H9 (cell line): ENCODE measurements around the gene CDH4. TPM values are rescaled to one million over a fixed set of nuclear protein-coding genes. Genes with fewer than 3 reads are reported as not detected.

Source experiments
- DNase-seq: peaks from one replicate; pipeline ENCODE4 v3.0.0-alpha.2; 2017
- H2AFZ ChIP-seq: one replicate; pipeline ENCODE4 v1.6.1; 2013; ENCODE audit warnings: mild to moderate bottlenecking, low read length, control low read depth, moderate library complexity
- H2AK5ac ChIP-seq: 2 replicates; pipeline ENCODE4 v1.6.1; 2013; ENCODE audit warnings: low read length, control low read depth, mixed read lengths; ENCODE audit not compliant: insufficient read length
- H2BK120ac ChIP-seq: one replicate; pipeline ENCODE4 v1.6.1; 2013; ENCODE audit warnings: low read depth, mild to moderate bottlenecking, low read length, control low read depth, inconsistent platforms; ENCODE audit not compliant: poor library complexity, severe bottlenecking
- H2BK12ac ChIP-seq: 2 replicates; pipeline ENCODE4 v1.6.1; 2013; ENCODE audit warnings: low read length, control low read depth, mixed read lengths, low read depth; ENCODE audit not compliant: insufficient read length
- H2BK15ac ChIP-seq: 2 replicates; pipeline ENCODE4 v1.6.1; 2013; ENCODE audit warnings: low read depth, low read length, control low read depth
- H2BK20ac ChIP-seq: one replicate; pipeline ENCODE4 v1.6.1; 2013; ENCODE audit warnings: low read depth, mild to moderate bottlenecking, low read length, control low read depth, inconsistent platforms; ENCODE audit not compliant: poor library complexity, severe bottlenecking
- H2BK5ac ChIP-seq: 2 replicates; pipeline ENCODE4 v1.6.1; 2013; ENCODE audit warnings: low read length, control low read depth, mixed read lengths; ENCODE audit not compliant: insufficient read length
- H3K14ac ChIP-seq: 2 replicates; pipeline ENCODE4 v1.6.1; 2013; ENCODE audit warnings: low read length, control low read depth; ENCODE audit not compliant: insufficient read depth
- H3K18ac ChIP-seq: 2 replicates; pipeline ENCODE4 v1.6.1; 2013; ENCODE audit warnings: low read depth, mild to moderate bottlenecking, mixed read lengths, low read length, control low read depth; ENCODE audit not compliant: insufficient read length
- H3K23ac ChIP-seq: 2 replicates; pipeline ENCODE4 v1.6.1; 2013; ENCODE audit warnings: low read length, control low read depth, mixed read lengths, low read depth; ENCODE audit not compliant: insufficient read length
- H3K23me2 ChIP-seq: 2 replicates; pipeline ENCODE4 v1.6.1; 2013; ENCODE audit warnings: low read depth, mild to moderate bottlenecking, mixed read lengths, low read length, control low read depth; ENCODE audit not compliant: insufficient read length, poor library complexity, severe bottlenecking
- H3K27ac ChIP-seq: 2 replicates; pipeline ENCODE4 v1.5.1; 2013; ENCODE audit warnings: low read length, control low read depth, mixed read lengths, low read depth; ENCODE audit not compliant: insufficient read length
- H3K27me3 ChIP-seq: 2 replicates; pipeline ENCODE4 v1.6.1; 2013; ENCODE audit warnings: low read length, control low read depth, inconsistent platforms; ENCODE audit not compliant: insufficient read depth
- H3K4ac ChIP-seq: 2 replicates; pipeline ENCODE4 v1.6.1; 2013; ENCODE audit warnings: low read depth, mild to moderate bottlenecking, control low read depth, inconsistent platforms, low read length, moderate library complexity
- H3K4me1 ChIP-seq: 2 replicates; pipeline ENCODE4 v1.6.1; 2013; ENCODE audit warnings: low read length, control low read depth, inconsistent platforms; ENCODE audit not compliant: insufficient read depth
- H3K4me2 ChIP-seq: 2 replicates; pipeline ENCODE4 v1.6.1; 2013; ENCODE audit warnings: low read length, control low read depth, mixed read lengths; ENCODE audit not compliant: insufficient read length, insufficient read depth
- H3K56ac ChIP-seq: 2 replicates; pipeline ENCODE4 v1.6.1; 2013; ENCODE audit warnings: low read depth, mild to moderate bottlenecking, mixed read lengths, low read length, control low read depth; ENCODE audit not compliant: insufficient read length
- H3K79me1 ChIP-seq: 2 replicates; pipeline ENCODE4 v1.6.1; 2013; ENCODE audit warnings: low read depth, mild to moderate bottlenecking, moderate library complexity, low read length, control low read depth, inconsistent platforms; ENCODE audit not compliant: insufficient read depth, poor library complexity, severe bottlenecking
- H3K79me2 ChIP-seq: 2 replicates; pipeline ENCODE4 v1.6.1; 2013; ENCODE audit warnings: low read length, control low read depth, inconsistent platforms; ENCODE audit not compliant: insufficient read depth
- H3K9ac ChIP-seq: 2 replicates; pipeline ENCODE4 v1.6.1; 2013; ENCODE audit warnings: low read length, control low read depth, mixed read lengths; ENCODE audit not compliant: insufficient read length; ENCODE audit errors: extremely low read depth
- H3K9me3 ChIP-seq: one replicate; pipeline ENCODE4 v1.6.1; 2013; ENCODE audit warnings: low read depth, low read length, inconsistent platforms; ENCODE audit not compliant: control insufficient read depth
- H3T11ph ChIP-seq: one replicate; pipeline ENCODE4 v1.6.1; 2013; ENCODE audit warnings: mild to moderate bottlenecking, low read length, control low read depth, inconsistent platforms
- H4K20me1 ChIP-seq: one replicate; pipeline ENCODE4 v1.6.1; 2013; ENCODE audit not compliant: control insufficient read depth, insufficient read length, insufficient read depth
- H4K5ac ChIP-seq: 2 replicates; pipeline ENCODE4 v1.6.1; 2013; ENCODE audit warnings: low read depth, mild to moderate bottlenecking, mixed read lengths, low read length, control low read depth; ENCODE audit not compliant: insufficient read length
- H4K8ac ChIP-seq: replicated peaks from 2 replicates; pipeline ENCODE4 v1.6.1; 2013; ENCODE audit warnings: low read length, control low read depth, mixed read lengths, low read depth; ENCODE audit not compliant: insufficient read length
- H4K91ac ChIP-seq: 2 replicates; pipeline ENCODE4 v1.6.1; 2013; ENCODE audit warnings: low read depth, mild to moderate bottlenecking, moderate library complexity, mixed read lengths, low read length, control low read depth; ENCODE audit not compliant: insufficient read length
- H3K27ac Mint-ChIP-seq, 3 experiments: 2 replicates in 2 of 3; 3 replicates in 1 of 3; pipeline ENCODE4 v1.8.0; 2020 to 2021; ENCODE audit warnings: mixed read lengths in 3 of 3, mild to moderate bottlenecking in 1 of 3, moderate library complexity in 1 of 3
- H3K27me3 Mint-ChIP-seq: 2 replicates; pipeline ENCODE4 v1.8.0; 2021; ENCODE audit warnings: low read depth, mild to moderate bottlenecking, moderate library complexity, mixed read lengths
- H3K36me3 Mint-ChIP-seq, 3 experiments: 2 replicates in 2 of 3; 3 replicates in 1 of 3; pipeline ENCODE4 v1.8.0; 2020 to 2021; ENCODE audit warnings: low read depth in 3 of 3, mixed read lengths in 3 of 3; ENCODE audit not compliant: insufficient read depth in 1 of 3
- H3K4me1 Mint-ChIP-seq, 2 experiments: 2 replicates each; pipeline ENCODE4 v1.8.0; 2020; ENCODE audit warnings: mixed read lengths in 2 of 2
- H3K4me3 Mint-ChIP-seq, 2 experiments: 2 replicates in 1 of 2; 3 replicates in 1 of 2; pipeline ENCODE4 v1.8.0; 2020 to 2021; ENCODE audit warnings: mild to moderate bottlenecking in 2 of 2, mixed read lengths in 2 of 2, moderate library complexity in 1 of 2
- H3K9me3 Mint-ChIP-seq, 2 experiments: 2 replicates in 1 of 2; 3 replicates in 1 of 2; pipeline ENCODE4 v1.8.0; 2020; ENCODE audit warnings: mild to moderate bottlenecking in 2 of 2, mixed read lengths in 2 of 2, moderate library complexity in 1 of 2
- WGBS: extraction: QIAGEN DNeasy Blood & Tissue Kit; methylation state at CpG from one replicate; pipeline ENCODE4 v1.1.7; 2013; ENCODE audit warnings: missing lambda C conversion rate, low lambda C conversion rate, mixed read lengths; ENCODE audit not compliant: insufficient read length; ENCODE audit errors: extremely low coverage; 5-methylcytosine and 5-hydroxymethylcytosine counted together
- total RNA-seq: library from RNA; stranded (reverse); gene quantifications from 2 replicates; pipeline ENCODE4 v1.2.1, GENCODE V29; 2021
- TF ChIP-seq, protein P1 (sequence below): fragments of 200-600 bp; sonication (generic); conservative IDR thresholded peaks from 3 replicates; pipeline ENCODE4 v1.8.0; 2021; ENCODE audit warnings: antibody characterized with exemption, mild to moderate bottlenecking

Gene CDH4
- total RNA-seq, 1 experiment from 2014 or later, result 3.0 TPM

DNA sequence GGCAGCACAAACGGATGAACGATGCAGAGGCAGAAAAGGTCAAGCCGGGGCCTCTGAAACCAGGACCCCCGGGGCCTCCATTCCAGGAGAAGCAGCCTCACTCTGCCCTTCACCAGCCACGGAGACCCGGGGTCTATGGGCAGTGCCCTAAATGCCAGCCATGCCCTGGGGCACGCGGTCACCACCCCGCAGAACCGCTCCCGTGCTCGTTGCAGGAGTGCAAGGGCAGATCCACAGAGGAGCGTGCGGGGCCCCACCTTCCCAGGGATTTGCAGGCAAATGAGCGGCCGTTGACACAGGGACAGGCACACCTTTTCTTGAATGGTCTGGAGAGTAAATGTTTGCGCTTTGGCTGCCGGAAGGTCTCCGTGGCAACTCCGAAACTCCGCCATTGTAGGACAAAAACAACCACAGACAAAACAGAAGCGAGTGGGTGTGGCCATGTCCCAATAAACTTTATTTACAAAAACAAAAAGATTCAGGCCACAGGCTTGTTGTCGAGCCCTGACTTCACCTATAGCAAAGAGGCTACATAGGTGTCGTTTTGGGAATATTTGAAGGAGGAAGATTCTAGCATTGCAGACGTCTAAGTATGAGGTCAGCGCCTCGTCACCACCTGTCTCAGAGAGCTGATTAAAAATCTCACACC, 650.3 kb downstream of the CDH4 start:
- Histone ChIP-seq H3K27ac (no peak overlapping the region), H3K9ac (no peak overlapping the region), H3K27me3 (no peaks in the 10 kb centered on the region; the same call in 1 of the 2 replicates), H3K4ac (no peak overlapping the region), H3K9me3 (no peaks in the 10 kb centered on the region), H2BK5ac (no peak overlapping the region), H3K23ac (no peak overlapping the region), H3K18ac (peak overlapping the region; percentile 52), H3K4me2 (no peak overlapping the region), H2AK5ac (no peak overlapping the region), H3T11ph (no peak overlapping the region), H3K56ac (no peak overlapping the region), H2BK15ac (no peak overlapping the region), H2AFZ (no peak overlapping the region), H4K91ac (no peak overlapping the region), H4K8ac (no peak overlapping the region), H2BK120ac (no peak overlapping the region), H2BK20ac (no peak overlapping the region), H3K79me2 (no peaks in the 10 kb centered on the region), H2BK12ac (no peak overlapping the region), H3K79me1 (no peaks in the 10 kb centered on the region), H3K14ac (no peak overlapping the region; the same call in 1 of the 2 replicates), H4K5ac (no peak overlapping the region), H3K23me2 (no peaks in the 10 kb centered on the region), H3K4me1 (no peaks in the 10 kb centered on the region), H4K20me1 (no peaks in the 10 kb centered on the region)
- no peak overlapping the region; a peak in 1 of 7 replicates for H3K27ac Mint-ChIP-seq
- H3K9me3 Mint-ChIP-seq, result no peaks in the 10 kb centered on the region
- no peak overlapping the region for H3K4me3 Mint-ChIP-seq
- no peak for DNase-seq
- H3K4me1 Mint-ChIP-seq, result peaks cover 3 to 10% of the 10 kb centered on the region in 2 experiments; a peak in 2 of 4 replicates
- no CpG with 5 or more reads among the region's 27 CpGs for WGBS
- H3K27me3 Mint-ChIP-seq, result peaks cover 15% of the 10 kb centered on the region
- TF ChIP-seq, protein P1, sequence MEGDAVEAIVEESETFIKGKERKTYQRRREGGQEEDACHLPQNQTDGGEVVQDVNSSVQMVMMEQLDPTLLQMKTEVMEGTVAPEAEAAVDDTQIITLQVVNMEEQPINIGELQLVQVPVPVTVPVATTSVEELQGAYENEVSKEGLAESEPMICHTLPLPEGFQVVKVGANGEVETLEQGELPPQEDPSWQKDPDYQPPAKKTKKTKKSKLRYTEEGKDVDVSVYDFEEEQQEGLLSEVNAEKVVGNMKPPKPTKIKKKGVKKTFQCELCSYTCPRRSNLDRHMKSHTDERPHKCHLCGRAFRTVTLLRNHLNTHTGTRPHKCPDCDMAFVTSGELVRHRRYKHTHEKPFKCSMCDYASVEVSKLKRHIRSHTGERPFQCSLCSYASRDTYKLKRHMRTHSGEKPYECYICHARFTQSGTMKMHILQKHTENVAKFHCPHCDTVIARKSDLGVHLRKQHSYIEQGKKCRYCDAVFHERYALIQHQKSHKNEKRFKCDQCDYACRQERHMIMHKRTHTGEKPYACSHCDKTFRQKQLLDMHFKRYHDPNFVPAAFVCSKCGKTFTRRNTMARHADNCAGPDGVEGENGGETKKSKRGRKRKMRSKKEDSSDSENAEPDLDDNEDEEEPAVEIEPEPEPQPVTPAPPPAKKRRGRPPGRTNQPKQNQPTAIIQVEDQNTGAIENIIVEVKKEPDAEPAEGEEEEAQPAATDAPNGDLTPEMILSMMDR, result no peak
- no peaks in the 10 kb centered on the region for H3K36me3 Mint-ChIP-seq
